Fibroblast of lung (primary cell): ENCODE results near the gene DEFB113. TPM values are rescaled to one million over a fixed set of nuclear protein-coding genes. Genes with fewer than 3 reads are reported as not detected.

ENCODE experiments used
- DNase-seq, 2 donors: peaks; one replicate each; pipeline versions ENCODE4 v3.0.0 to v3.0.0-alpha.2; 2010; ENCODE audit warnings: low read depth in 2 of 2
- H2AFZ ChIP-seq: 2 replicates; pipeline ENCODE4 v1.5.1; 2012; ENCODE audit warnings: low read length, control low read depth, inconsistent platforms
- H3K27ac ChIP-seq: 2 replicates; pipeline ENCODE4 v1.5.1; 2011; ENCODE audit warnings: low read length, control low read depth; ENCODE audit not compliant: insufficient read depth
- H3K27me3 ChIP-seq: 2 replicates; pipeline ENCODE4 v1.5.1; 2011; ENCODE audit warnings: mild to moderate bottlenecking, low read length; ENCODE audit not compliant: control insufficient read depth, insufficient read depth
- H3K36me3 ChIP-seq: 2 replicates; pipeline ENCODE4 v1.5.1; 2011; ENCODE audit warnings: low read length; ENCODE audit not compliant: control insufficient read depth, insufficient read depth
- H3K4me1 ChIP-seq: 2 replicates; pipeline ENCODE4 v1.5.1; 2011; ENCODE audit warnings: low read length; ENCODE audit not compliant: control insufficient read depth, insufficient read depth; ENCODE audit errors: extremely low read depth
- H3K4me2 ChIP-seq: 2 replicates; pipeline ENCODE4 v1.5.1; 2011; ENCODE audit warnings: low read length, control low read depth; ENCODE audit not compliant: insufficient read depth; ENCODE audit errors: extremely low read depth
- H3K4me3 ChIP-seq, 4 experiments: fragments of 200-600 bp in 1 of 4; sonication (generic) in 1 of 4; replicated peaks in 1 of 4; 2 replicates each; pipeline ENCODE4 v1.5.1; 2011 to 2016; ENCODE audit warnings: low read length in 4 of 4, low read depth in 3 of 4, mild to moderate bottlenecking in 3 of 4, control low read depth in 2 of 4, inconsistent platforms in 1 of 4, mixed read lengths in 1 of 4; ENCODE audit not compliant: insufficient read depth in 1 of 4; ENCODE audit errors: control extremely low read depth in 1 of 4
- H3K79me2 ChIP-seq: 2 replicates; pipeline ENCODE4 v1.5.1; 2012; ENCODE audit warnings: mild to moderate bottlenecking, low read length, inconsistent platforms; ENCODE audit not compliant: control insufficient read depth, insufficient read depth
- H3K9ac ChIP-seq: 2 replicates; pipeline ENCODE4 v1.5.1; 2011; ENCODE audit warnings: mild to moderate bottlenecking, low read length, control low read depth; ENCODE audit not compliant: insufficient read depth
- H3K9me3 ChIP-seq: 2 replicates; pipeline ENCODE4 v1.5.1; 2012; ENCODE audit warnings: low read depth, low read length; ENCODE audit not compliant: control insufficient read depth, insufficient read depth
- H4K20me1 ChIP-seq: 2 replicates; pipeline ENCODE4 v1.5.1; 2011; ENCODE audit warnings: low read length; ENCODE audit not compliant: control insufficient read depth, insufficient read depth; ENCODE audit errors: extremely low read depth
- EZH2 ChIP-seq: IDR thresholded peaks from 2 replicates; pipeline ENCODE4 v1.5.1; 2012; ENCODE audit warnings: low read length, control low read depth, mild to moderate bottlenecking; ENCODE audit errors: missing control alignments
- polyA minus RNA-seq: library from RNA; depleted of rRNA, polyadenylated mRNA; stranded (reverse); fragments of >200 nt; gene quantifications from 2 replicates; pipeline ENCODE4 v1.2.3, GENCODE V29; 2011; ENCODE audit warnings: low replicate concordance
- polyA plus RNA-seq, 2 donors: library from polyadenylated mRNA; depleted of rRNA in 1 of 2; stranded (reverse) in 1 of 2; unstranded in 1 of 2; fragments of >200 nt; gene quantifications; 2 replicates each; pipeline ENCODE4 v1.2.1, GENCODE V29; 2011 to 2012; ENCODE audit warnings: missing spikeins in 1 of 2
- total RNA-seq: library from RNA; depleted of rRNA; stranded (reverse); fragments of >200 nt; gene quantifications from 2 replicates; pipeline ENCODE4 v1.2.1, GENCODE V29; 2014
- TF ChIP-seq, protein P1 (sequence below), 2 donors: IDR thresholded peaks in 1 of 2; conservative IDR thresholded peaks in 1 of 2; 1 replicate in 1 of 2; 2 replicates in 1 of 2; pipeline ENCODE4 v1.5.1; 2011 to 2012; ENCODE audit warnings: low read length in 2 of 2, control low read depth in 1 of 2, inconsistent platforms in 1 of 2, low read depth in 1 of 2, mild to moderate bottlenecking in 1 of 2

The DEFB113 gene, protein sequence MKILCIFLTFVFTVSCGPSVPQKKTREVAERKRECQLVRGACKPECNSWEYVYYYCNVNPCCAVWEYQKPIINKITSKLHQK
- not detected in 2 replicates for total RNA-seq
- polyA plus RNA-seq, result not detected in 2 replicates
- polyA plus RNA-seq (2012), result not detected in 2 replicates
- polyA minus RNA-seq, result not detected in 2 replicates

DNA sequence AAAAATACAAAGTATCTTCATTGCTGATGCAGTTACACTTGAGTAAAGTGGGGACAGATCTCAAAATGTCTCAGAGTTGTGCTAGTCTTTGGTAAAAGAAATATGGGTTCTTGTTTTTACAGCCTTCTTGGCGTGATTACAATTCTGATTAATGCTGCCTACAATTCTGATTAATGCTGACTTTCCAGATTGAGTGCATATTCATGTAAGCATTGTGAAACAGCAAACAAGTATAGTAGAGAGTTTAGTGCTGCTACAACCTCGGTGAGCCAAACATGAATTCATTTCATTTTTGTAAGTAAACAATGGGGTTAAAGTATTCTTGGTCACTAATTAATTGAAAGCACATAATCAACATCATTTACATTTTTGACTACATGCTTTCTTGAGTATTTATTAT, at the start of gene DEFB113:
Gene DEFB113 (minus strand): TSS at position 21 of the 400 bp plus-strand sequence. CDS start 0 bp downstream, at position 21.
- H4K20me1 ChIP-seq, result no peaks in the 10 kb centered on the region
- H3K4me1 ChIP-seq, result no peaks in the 10 kb centered on the region
- no peak within 1 kb of the TSS for H3K4me3 ChIP-seq
- no peaks in the 10 kb centered on the region for H3K27me3 ChIP-seq
- H3K79me2 ChIP-seq, result no peaks in the 10 kb centered on the region
- no peaks in the 10 kb centered on the region for H3K36me3 ChIP-seq
- TF ChIP-seq, protein P1, sequence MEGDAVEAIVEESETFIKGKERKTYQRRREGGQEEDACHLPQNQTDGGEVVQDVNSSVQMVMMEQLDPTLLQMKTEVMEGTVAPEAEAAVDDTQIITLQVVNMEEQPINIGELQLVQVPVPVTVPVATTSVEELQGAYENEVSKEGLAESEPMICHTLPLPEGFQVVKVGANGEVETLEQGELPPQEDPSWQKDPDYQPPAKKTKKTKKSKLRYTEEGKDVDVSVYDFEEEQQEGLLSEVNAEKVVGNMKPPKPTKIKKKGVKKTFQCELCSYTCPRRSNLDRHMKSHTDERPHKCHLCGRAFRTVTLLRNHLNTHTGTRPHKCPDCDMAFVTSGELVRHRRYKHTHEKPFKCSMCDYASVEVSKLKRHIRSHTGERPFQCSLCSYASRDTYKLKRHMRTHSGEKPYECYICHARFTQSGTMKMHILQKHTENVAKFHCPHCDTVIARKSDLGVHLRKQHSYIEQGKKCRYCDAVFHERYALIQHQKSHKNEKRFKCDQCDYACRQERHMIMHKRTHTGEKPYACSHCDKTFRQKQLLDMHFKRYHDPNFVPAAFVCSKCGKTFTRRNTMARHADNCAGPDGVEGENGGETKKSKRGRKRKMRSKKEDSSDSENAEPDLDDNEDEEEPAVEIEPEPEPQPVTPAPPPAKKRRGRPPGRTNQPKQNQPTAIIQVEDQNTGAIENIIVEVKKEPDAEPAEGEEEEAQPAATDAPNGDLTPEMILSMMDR (conservative IDR thresholded peaks at IDR 0.05 in 1 of 2, IDR thresholded peaks at IDR 0.05 in 1 of 2; ENCODE audit: low read depth in 1 of 2, low read length in 2 of 2), result no peak
- TF ChIP-seq EZH2, result no peak
- peak in 1 of 2 donors; percentile 7 for DNase-seq
- no peak within 1 kb of the TSS for H3K27ac ChIP-seq
- H2AFZ ChIP-seq, result no peak within 1 kb of the TSS
- no peak within 1 kb of the TSS for H3K4me2 ChIP-seq
- no peak within 1 kb of the TSS for H3K9ac ChIP-seq
- no peaks in the 10 kb centered on the region for H3K9me3 ChIP-seq

DNA sequence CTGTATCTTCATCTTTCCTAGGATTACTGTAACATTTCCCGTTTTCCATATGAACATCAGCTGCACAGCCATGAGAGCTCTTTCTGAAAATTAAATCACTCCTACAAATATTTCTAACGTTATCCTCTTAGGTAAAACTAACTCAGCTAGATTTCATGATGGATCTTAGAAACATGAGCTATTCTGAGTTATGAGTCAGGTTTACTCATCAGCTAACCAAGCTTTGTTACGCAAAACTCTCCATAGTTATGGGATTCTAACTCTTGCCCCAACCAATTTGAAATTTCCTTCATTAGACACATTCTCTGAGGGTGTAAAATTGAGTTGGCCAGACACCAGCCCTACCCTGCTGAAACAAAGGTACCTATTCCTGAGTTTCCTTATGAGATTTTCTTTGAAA, 38.4 kb upstream of the DEFB113 start:
- no peaks in the 10 kb centered on the region for H4K20me1 ChIP-seq
- H3K36me3 ChIP-seq, result no peaks in the 10 kb centered on the region
- no peak overlapping the region for H3K4me3 ChIP-seq
- TF ChIP-seq, protein P1 (conservative IDR thresholded peaks at IDR 0.05 in 1 of 2, IDR thresholded peaks at IDR 0.05 in 1 of 2; ENCODE audit: low read depth in 1 of 2, low read length in 2 of 2), result no peak
- no peak for TF ChIP-seq EZH2
- no peaks in the 10 kb centered on the region for H3K9me3 ChIP-seq
- H3K79me2 ChIP-seq, result no peaks in the 10 kb centered on the region
- H3K4me2 ChIP-seq, result no peak overlapping the region
- no peaks in the 10 kb centered on the region for H3K27me3 ChIP-seq
- peak; percentile 32 to 71 for DNase-seq
- H3K27ac ChIP-seq, result no peak overlapping the region
- H2AFZ ChIP-seq, result no peak overlapping the region
- no peaks in the 10 kb centered on the region for H3K4me1 ChIP-seq
- H3K9ac ChIP-seq, result no peak overlapping the region

DNA sequence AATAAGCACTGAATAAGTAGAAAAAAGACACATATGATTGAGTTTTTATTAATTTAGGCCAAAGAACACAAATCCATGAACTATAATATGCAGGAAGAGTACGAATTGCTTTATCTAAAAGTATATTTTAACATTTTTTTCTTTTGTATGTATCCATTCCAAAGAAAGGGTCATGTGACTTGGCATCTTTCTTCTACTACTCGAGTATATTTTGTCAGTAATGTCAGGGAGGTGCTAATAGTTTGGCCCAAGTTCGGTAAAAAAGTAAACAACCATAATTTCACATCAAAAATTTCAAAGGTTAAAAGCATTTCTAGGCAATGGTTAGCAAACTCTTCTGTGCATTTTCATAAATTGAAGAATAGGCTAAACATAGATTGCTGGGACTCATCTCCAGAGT, 33.7 kb upstream of the DEFB113 start:
- TF ChIP-seq EZH2, result no peak
- TF ChIP-seq, protein P1 (conservative IDR thresholded peaks at IDR 0.05 in 1 of 2, IDR thresholded peaks at IDR 0.05 in 1 of 2; ENCODE audit: low read depth in 1 of 2, low read length in 2 of 2), result no peak
- Histone ChIP-seq H3K9ac (no peak overlapping the region), H3K79me2 (no peaks in the 10 kb centered on the region), H3K9me3 (no peaks in the 10 kb centered on the region), H3K4me3 (no peak overlapping the region), H3K27me3 (no peaks in the 10 kb centered on the region), H3K4me2 (no peak overlapping the region), H3K27ac (no peak overlapping the region), H3K36me3 (no peaks in the 10 kb centered on the region), H3K4me1 (no peaks in the 10 kb centered on the region), H2AFZ (no peak overlapping the region), H4K20me1 (no peaks in the 10 kb centered on the region)
- DNase-seq, result no peak
